Stimulated activated CD4-positive, alpha-beta T cell treated with anti-CD3 and anti-CD28 coated beads, Interleukin-4, amount 100 ng/mL, for 1 hour (primary cell): ENCODE data around the gene LVRN.

Experiments
- DNase-seq: peaks from one replicate; pipeline ENCODE4 v3.0.0-alpha.2; 2020

Gene LVRN

DNA sequence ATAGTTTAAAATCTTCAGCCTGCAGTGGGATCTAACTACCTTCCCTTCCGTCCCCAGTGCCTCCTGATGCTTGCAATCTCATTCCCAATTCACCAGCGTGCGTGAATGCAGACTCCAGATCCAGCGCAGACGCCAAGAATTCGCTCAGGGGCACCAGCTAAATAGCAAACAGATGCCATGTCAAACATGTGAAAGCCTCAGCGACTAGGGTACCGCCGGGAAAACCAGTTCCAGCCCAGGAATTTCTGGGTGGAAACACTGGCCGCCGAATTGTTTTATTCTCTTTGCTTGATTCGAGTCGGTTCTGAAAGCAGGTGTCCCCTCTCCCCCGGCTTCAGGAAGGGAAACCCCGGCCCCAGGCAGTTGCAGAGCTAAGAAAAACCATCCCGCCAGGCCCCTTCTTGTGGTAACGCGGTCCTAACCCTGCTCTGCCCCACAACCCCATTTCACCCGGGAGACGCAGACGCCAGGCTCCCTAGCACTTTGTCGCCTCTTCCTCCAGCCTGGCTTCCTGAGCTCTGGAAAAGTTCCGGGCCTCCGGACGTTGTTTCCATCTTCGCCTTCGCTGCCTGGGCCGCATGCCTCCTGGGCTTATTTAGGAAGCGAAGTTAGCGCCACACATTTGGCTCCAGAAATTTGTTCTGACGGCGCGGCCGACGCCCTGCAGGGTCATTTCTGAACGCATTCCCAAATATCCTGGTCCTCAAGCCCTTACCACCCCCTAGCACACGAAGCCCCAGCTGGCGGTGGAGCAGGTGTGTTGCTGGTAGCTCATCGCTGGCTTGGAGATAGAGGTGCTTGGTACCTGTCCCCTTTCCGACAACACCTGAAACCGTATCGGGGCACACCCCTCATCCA lies 665 bp upstream of the LVRN start:
- no peak for DNase-seq

DNA sequence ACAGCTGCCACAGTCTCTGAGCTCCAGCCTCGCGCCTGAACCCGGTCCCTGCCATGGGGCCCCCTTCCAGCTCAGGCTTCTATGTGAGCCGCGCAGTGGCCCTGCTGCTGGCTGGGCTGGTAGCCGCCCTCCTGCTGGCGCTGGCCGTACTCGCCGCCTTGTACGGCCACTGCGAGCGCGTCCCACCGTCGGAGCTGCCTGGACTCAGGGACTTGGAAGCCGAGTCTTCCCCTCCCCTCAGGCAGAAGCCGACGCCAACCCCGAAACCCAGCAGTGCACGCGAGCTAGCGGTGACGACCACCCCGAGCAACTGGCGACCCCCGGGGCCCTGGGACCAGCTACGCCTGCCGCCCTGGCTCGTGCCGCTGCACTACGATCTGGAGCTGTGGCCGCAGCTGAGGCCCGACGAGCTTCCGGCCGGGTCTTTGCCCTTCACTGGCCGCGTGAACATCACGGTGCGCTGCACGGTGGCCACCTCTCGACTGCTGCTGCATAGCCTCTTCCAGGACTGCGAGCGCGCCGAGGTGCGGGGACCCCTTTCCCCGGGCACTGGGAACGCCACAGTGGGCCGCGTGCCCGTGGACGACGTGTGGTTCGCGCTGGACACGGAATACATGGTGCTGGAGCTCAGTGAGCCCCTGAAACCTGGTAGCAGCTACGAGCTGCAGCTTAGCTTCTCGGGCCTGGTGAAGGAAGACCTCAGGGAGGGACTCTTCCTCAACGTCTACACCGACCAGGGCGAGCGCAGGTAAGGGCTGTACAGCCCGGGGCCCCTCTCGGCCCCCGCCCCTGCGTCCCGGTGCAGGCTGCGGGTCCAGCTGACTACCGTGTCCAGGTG lies 509 bp downstream of the LVRN start:
- no peak for DNase-seq

DNA sequence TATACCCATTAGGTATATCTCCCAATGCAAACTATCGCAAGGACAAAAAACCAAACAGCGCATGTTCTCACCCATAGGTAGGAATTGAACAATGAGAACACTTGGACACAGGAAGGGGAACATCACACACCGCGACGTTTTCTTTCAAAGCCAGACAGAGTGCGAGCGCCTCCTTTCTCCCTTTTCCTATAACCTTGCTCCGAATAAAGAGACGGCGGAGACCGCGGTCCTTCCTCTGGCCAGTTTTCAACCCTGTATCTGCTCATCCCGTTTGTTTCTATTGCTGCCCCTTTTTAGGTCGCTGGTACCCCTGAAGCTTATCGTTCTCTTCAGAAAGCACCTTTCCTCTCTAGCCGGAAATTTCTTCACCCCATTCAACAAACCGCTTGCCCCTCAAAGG lies 1.3 kb downstream of the LVRN start:
- DNase-seq, result no peak

DNA sequence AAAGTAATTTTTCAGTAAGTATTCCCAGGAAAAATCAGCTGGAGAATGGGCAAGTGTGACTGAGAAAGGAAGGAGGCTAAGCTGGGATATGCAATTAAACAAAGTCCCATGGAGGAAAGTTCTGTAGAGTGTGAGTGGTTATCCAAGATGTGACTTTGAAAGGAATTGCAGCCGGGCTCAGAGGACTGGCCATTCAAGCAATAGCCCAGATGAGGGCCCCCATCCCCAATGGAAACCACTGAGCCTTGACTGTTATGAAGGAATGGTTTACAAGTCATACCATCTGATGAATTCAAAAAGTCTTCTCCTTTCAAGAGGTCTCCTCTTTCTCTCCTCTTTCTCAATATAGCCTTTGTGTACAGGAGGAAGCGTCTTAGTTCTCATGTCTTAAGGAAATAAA lies 6.5 kb downstream of the LVRN start:
- no peak for DNase-seq

DNA sequence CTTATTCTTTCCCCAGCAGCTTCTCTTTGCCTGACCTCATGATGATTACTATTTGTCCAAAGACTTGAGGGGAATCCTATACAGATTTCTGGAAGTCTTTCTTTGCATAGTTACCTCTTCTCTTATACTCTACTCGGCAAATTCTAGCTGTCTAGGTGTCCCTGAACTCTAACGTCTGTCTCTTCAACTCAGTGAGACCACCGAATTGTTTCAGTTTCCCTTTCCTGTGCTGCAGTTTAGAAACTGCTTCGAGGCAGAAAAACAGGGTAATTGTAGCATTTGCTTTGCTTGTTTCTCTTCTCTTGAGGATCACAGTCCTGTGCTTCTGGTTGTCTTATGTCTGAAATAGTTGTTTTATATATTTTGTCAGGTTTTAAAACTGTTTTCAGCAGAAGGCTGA lies 14.8 kb downstream of the LVRN start:
- DNase-seq, result no peak

DNA sequence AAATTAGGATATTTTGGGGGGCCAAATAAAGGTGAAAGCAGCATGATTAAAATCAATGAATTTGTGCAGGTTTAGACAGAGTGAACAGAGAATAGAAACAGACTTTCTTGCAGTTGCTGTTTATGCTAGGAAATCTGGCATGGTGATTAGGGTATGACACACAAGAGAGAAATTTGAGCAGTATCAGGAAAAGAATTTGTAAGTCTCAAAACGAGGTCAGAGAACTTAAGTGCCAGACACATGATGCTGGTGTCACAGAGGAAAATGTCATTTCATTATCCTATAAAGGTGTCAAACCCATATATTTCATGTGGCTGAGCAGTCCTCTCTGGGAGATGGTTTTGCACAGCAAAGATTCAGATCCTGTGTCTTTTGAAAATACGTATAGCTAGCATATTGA lies 15.7 kb downstream of the LVRN start:
- DNase-seq, result no peak

DNA sequence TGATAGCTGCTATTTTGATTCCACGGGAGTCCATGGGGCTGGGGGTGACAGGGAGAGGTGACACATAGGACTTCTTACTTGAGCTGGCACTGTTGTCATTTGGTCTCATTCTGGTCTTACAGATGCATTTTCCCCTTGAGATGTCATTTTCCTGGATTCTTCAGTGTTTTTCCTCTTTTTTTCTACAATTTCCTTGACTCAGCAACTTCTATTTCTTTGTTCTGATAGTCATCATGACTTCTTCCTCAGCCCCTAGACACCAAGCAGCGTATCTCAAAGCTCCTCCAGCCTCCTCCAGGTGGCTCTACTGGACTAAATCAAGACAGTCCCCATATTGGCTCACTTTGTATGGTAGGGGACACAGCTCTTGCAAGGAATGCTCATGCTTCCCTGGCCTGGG lies 16.5 kb downstream of the LVRN start:
- no peak for DNase-seq

DNA sequence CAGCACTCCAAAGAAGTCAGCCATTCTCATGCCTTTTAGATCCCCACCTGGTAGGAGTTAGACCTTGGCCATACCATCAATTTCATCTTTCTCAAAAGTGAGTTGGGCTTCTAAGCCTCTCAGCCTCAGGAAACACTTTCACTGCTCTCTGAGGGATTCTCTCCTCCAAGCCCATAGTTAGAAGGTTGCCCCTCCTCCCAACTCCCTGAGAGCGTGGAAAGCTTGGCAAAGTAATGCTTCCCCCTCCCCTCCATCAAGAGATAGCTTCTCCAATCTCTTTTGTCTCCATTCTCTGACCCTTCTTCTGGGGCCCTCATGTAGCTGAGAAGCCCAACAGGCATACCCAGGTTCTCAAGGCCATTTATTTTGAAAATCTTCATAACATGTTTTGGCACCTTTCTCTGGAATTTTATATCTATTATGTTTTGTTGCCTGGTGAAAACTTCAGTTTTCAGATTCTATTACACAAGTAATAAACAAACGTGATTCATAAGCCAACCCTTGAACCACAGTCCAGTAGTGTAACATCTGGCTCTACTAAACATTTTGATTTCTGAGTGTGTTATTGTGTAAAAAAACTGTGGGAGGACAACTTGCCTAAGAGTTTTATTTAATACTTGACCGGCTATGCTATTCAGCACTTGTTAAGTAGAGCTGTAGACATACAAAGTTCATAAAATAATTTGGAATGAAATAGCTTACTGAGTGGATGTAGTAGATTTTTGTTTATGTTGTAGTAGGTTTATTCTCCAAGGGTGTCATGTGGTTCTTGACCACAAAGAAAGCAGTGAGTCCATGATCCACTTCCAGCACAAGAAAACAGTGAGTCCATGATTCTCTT lies 17.1 kb downstream of the LVRN start:
- DNase-seq, result no peak

DNA sequence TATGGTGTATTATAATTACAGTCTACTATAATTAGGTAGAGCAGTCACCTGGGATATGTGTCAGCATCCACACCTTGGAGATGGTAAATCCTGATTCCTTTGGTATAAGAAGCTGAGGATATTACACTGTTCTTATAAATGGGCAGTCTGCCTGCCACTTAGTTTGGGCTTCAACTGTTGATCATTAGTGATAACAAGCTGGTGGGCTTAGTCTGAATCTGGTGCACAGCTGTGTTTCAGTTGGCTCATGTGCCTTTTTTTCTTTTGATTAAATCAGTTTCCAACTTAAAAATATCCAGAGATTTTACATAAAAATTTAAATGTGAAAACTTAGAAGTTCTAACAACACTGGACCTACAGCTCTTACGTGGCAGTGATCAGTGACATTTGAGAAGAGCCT lies 21.2 kb downstream of the LVRN start:
- DNase-seq, result no peak

DNA sequence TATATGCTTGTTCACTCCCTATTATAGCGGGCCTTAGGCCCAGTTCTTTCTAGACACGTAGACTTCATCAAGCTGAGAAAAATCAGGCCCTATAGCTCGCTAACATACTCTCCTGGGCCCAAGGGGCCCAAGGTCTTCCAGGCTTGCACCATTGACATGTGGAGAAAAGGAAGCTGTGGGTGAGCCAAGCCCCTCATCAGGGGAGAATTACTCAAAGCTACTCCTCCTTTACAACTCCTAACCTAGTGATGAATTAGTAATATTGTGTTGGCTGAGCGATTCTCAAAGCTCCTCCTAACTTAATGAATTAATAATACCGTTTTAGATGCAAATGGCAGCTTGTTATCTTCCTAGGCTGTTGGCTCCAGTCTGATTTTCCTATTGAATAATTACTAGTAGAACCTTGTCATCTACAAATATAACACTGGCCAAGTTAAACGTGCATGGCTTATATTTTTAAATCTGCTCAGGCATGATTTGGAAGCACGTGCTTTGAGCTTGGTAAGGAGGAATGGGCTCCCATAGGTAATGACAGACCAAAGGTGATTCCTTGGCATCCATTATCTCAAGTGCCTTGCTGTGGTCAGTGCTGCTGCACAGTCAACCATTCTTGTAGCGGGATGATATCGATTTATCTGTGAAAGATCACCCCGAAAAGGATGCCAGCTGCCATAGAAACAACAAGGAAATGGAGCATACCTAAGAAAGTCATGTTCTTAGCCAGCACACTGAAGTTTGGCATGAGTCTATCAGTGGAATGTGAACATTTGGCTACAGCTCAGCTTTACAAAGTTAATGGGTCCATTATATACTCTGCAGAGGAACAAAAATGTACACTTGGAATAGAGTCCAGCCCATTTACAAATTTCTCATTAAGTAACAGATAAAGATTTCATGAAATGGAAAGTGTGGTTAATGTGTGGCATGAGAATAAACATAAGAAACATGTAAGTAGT lies 23.8 kb downstream of the LVRN start:
- DNase-seq, result no peak

DNA sequence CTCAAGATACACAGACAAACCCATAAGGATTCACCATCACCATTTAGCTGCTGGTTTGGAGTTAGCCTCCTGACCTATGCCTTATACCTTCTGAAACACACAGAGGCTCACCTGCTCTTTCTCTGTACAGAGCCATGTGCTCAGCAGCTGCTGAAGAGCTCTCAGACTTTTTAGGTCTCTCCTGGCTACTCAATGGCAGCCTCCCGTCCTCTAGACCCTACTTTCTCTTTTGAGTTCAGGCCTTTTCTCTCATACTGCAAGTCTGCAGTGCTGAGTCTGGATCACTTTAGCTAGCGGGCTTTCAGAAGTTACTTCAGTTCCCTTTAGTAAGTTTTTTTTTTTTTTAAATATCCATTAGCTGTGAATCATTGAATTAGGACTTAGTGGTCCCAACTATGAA lies 25.7 kb downstream of the LVRN start:
- no peak for DNase-seq

DNA sequence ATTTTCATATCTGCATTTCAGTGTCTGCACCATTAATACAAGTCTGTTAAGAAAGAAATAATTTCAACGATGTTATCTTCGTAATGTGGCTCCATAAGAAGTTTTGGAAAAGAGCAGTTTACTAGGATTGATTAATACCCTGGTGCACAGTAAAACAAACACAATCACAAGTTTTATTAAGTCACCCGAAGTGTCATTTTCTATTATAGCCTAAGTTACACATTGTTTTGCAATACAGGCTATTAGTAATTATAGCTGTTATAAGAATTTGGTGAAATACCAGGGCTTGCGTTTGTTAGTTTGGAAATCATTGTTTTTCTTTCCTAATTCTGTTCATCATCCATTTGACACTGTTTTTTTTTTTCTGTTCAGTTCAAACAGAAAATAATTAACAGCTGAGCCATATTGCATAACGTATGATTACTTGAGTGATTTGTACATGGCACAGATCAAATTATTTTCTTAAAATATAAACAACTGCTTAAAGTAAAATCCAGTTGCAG lies 30.6 kb downstream of the LVRN start:
- DNase-seq, result no peak

DNA sequence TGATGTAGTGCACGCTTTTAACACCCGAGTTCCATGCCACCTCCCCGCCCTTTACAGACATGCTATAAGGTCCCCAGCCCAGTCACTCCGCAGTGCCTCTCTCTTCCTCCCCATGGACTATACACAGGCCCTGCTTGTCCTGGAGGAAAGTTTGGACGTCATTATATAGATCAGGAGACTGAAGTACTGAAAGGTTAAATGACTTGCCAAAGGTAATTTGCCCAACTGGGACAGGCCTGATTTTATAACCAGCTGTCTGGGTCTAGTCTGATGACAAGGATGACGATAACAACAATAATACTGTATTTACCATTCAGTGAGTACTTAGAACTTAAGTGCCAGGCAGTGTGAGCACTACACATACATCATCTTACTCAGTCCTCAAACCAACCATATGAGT lies 33.1 kb downstream of the LVRN start:
- no peak for DNase-seq

DNA sequence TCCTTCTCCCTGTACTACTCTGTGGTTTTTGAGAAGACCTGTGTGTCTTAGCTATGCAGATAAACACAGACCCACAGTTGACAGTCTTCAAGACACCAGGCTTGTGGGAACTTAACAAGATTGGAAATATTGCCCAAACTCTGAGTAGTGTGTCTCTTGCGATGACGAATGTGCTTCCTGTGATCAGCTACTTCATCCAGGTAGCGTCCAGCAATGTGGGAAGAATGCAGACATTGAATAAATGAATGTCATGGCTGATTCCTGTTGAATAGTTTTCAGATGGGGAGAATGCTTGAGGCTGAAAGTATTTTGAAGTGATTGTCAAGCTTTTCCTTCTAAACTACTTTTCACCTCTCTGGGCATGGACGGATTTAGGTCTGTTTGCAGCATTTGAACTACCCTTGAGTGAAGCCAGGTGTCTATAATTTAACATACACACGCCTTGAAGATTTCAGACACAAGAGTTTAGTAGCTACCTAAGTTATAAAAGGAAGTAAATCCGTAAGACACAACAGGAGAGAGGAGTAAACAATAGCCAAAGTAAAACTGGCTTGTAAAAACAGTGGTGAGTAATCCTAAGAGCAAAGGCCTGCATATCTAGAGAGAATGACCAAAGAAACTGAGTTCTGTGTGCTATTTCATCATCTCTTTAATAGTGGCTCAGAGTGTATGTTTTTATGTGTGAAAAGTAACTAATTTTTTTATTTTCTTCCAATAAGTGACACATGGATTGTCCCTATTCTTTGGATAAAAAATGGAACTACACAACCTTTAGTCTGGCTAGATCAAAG lies 40.0 kb downstream of the LVRN start:
- no peak for DNase-seq

DNA sequence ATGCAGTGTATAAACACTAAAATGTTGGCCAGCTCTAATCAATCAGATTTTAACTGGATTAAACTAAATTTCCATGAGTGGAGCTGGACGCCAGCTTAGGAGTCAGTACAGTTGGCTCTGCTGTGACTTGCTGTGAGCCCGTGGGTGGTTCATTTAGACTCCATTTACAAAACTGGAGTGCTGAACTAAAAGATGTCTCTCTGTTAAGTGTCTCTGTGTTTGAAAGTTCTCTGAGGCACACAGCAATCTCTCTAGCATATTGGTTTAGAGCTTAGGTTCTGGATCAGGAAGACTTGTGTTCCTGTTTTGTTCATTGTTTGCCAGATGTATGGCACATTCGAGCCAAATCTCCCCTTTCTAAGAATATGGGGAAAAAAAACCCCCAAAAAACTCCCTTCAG lies 42.0 kb downstream of the LVRN start:
- DNase-seq, result no peak

DNA sequence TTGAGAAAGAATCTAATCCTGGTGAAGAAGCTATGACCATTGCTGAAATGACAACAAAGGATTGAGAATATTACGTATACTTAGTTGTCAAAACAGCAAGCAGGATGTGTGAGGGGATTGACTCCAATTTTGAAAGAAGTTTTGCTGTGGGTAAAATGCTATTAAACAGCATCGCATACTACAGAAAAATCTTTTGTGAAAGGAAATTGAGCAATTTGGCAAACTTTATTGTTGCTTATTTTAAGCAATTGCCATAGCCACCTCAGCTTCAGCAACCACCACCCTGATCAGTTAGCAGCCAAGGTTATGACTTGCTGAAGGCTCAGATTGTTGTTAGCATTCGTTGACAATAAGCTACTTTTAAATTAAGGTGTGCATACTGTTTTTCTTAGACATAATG lies 47.5 kb downstream of the LVRN start:
- DNase-seq, result no peak

DNA sequence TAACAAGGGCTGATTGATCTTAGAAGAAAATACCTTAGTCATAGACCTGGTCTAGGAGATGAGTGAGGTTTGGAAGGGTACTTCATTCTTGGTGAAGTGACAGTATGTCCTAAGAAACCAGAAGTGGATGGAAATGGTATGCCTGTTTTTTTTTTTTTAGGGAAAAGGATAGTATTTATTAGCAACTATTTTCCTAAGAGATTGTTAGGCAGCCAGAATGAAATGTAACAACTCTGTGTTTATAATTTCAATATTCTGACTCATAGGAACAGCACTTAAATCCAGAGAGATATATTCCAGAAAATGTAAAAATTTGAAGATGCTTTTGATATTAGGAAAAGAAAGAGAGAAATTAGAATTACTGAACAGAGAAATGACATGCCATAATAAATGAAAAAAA lies 48.8 kb downstream of the LVRN start:
- no peak for DNase-seq

DNA sequence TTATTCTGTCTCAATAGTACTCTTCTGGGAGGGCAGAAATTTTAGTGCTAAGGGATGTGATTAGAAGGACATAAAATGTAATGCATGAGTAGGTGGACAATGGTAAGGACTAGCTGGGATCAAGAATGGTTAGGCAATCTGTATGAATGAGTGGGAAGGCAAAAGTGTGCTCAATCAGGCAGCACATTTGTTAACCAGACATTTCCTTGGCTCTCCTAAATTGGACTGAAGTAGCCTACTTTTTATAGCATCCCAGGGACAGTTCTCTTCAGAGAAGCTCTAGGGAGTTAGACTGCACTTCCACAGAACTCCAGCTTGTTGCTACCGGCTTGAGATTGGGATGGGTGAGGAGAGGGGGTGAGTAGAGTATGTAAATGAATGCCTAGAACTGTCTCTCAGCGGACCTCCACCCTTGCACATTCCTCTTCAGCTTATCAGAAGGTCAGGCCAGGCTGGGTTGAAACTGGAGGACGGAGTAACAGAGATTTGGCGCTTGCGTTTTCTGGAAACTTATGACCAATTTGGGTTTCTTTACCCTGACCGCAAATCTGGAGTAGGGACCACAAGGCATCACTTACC lies 51.0 kb downstream of the LVRN start:
- no peak for DNase-seq

DNA sequence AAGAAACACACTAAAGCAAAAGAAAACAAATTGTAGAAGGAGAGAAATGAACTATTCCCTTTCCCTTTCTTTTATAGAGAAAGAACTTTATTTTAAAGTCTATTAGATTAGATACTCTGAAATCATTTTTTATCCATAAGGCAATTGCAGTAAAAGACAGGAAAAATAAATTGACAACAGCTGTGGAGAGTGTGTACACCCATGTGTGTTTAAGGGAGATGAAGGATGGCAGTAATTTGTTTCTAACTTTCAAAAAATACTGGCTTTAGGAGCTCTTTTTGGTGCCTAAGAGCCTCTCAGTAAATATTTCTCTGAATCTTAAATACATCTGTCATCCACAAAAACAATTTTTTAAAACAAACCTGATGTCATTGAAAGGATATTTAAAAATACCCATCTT lies 51.7 kb downstream of the LVRN start:
- DNase-seq, result no peak

DNA sequence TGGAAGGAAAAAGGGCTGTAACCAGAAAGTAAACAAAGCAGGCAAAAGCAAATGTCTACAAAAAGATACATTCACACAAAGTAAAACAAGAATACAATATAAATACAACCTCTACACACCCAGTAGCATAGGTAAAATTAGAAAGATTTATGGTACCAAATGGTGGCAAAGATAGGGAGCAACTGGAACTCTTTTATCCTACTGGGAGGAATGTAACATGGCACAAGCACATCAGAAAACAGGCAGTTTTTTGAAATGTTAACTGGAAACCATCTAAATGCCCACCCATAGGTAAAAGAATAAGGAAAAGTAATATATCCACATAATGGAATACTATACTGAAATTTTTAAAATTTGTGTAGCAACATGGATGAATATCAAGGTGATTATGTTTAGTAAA lies 61.3 kb downstream of the LVRN start:
- no peak for DNase-seq

DNA sequence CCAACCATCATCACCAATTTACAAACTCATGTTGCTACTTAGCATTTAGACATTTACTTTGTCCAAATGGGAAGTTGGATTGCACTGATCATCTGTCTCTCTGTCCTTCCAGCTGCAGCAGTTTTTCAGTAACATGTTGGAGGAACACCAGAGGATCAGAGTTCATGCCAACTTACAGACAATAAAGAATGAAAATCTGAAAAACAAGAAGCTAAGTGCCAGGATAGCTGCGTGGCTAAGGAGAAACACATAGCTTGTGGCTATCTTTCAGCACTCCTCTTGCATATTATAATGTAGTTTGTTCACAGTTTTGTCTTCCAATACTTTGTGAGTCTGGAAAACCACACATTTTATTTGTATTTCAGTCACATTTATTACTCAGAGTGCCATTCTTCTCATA lies 63.6 kb downstream of the LVRN start:
- DNase-seq, result no peak
